ENCODE results near the gene GPR34. TPM values are rescaled to one million over a fixed set of nuclear protein-coding genes. Genes with fewer than 3 reads are reported as not detected.

The GPR34 gene
- polyA plus RNA-seq, 1 donor from 2014 or later, result not detected

DNA sequence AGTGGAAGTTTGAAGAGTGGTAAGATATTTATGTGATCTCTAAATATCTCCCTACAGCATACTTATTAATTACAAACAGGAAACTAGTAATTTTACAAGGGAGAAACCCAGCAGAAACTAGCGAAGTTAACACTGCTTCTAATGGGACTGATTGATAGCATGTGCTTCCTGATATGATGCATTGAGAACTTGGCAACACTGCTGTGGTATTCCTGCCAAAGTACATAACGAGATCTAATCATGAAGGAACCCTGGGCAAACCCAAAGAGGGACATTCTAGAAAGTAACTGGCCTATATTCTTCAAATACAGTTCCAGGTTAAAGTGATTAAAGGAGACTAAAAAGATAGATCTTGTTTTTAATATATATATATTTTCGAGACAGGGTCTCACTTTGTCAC is 4.6 kb upstream of the GPR34 start:
- Histone ChIP-seq H3K9ac (ENCODE audit: low read length) (no peak overlapping the region), H3K9me3 (ENCODE audit: low read length) (no peaks in the 10 kb centered on the region), H3K9me2 (ENCODE audit: insufficient read depth, low read length) (no peaks in the 10 kb centered on the region), H4K20me1 (ENCODE audit: insufficient read depth) (no peaks in the 10 kb centered on the region), H3K27ac (ENCODE audit: low read length) (no peak overlapping the region), H3K4me3 (ENCODE audit: low read length) (no peak overlapping the region), H2AFZ (ENCODE audit: low read depth, low read length) (no peak overlapping the region), H3F3A (ENCODE audit: insufficient read depth, low read length, poor library complexity, severe bottlenecking) (no peaks in the 10 kb centered on the region), H3K79me2 (replicated peaks; ENCODE audit: insufficient read depth, low read length) (no peaks in the 10 kb centered on the region), H3K27me3 (ENCODE audit: insufficient read depth, low read depth, low read length) (no peaks in the 10 kb centered on the region), H3K4me2 (ENCODE audit: low read length) (no peak overlapping the region), H3K36me3 (ENCODE audit: insufficient read depth, low read length) (no peaks in the 10 kb centered on the region)
- TF ChIP-seq RAD21 (conservative IDR thresholded peaks at IDR 0.05) (no peak), EP300 (conservative IDR thresholded peaks at IDR 0.05; ENCODE audit: poor library complexity, severe bottlenecking) (no peak), POLR2AphosphoS5 (IDR thresholded peaks at IDR 0.05) (no peak)
- TF ChIP-seq, protein P1, sequence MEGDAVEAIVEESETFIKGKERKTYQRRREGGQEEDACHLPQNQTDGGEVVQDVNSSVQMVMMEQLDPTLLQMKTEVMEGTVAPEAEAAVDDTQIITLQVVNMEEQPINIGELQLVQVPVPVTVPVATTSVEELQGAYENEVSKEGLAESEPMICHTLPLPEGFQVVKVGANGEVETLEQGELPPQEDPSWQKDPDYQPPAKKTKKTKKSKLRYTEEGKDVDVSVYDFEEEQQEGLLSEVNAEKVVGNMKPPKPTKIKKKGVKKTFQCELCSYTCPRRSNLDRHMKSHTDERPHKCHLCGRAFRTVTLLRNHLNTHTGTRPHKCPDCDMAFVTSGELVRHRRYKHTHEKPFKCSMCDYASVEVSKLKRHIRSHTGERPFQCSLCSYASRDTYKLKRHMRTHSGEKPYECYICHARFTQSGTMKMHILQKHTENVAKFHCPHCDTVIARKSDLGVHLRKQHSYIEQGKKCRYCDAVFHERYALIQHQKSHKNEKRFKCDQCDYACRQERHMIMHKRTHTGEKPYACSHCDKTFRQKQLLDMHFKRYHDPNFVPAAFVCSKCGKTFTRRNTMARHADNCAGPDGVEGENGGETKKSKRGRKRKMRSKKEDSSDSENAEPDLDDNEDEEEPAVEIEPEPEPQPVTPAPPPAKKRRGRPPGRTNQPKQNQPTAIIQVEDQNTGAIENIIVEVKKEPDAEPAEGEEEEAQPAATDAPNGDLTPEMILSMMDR (IDR thresholded peaks at IDR 0.05; ENCODE audit: poor library complexity, severe bottlenecking), result no peak

DNA sequence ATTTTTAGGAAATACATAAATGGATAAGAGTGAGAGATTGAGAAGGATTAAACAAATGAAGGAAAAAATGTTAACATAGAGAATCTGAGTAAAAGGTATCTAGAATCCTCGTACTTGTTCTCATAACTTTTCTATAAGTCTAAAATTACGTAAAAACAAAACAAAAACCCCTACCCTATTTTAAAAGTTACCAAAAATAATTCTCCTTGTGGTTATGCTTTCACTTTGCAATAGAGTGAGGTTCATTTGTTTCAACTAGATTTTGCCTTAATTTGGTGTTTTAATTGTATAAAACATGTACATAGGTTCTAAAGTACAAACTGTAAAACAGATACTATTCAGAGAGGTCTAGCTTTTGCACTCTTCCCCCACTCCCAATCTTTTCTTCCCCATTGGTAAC is 3.8 kb upstream of the GPR34 start:
- Histone ChIP-seq H2AFZ (ENCODE audit: low read depth, low read length) (no peak overlapping the region), H3K4me3 (ENCODE audit: low read length) (no peak overlapping the region), H3K27me3 (ENCODE audit: insufficient read depth, low read depth, low read length) (no peaks in the 10 kb centered on the region), H4K20me1 (ENCODE audit: insufficient read depth) (no peaks in the 10 kb centered on the region), H3K27ac (ENCODE audit: low read length) (no peak overlapping the region), H3F3A (ENCODE audit: insufficient read depth, low read length, poor library complexity, severe bottlenecking) (no peaks in the 10 kb centered on the region), H3K36me3 (ENCODE audit: insufficient read depth, low read length) (no peaks in the 10 kb centered on the region), H3K9me3 (ENCODE audit: low read length) (no peaks in the 10 kb centered on the region), H3K9me2 (ENCODE audit: insufficient read depth, low read length) (no peaks in the 10 kb centered on the region), H3K79me2 (replicated peaks; ENCODE audit: insufficient read depth, low read length) (no peaks in the 10 kb centered on the region), H3K4me2 (ENCODE audit: low read length) (no peak overlapping the region), H3K9ac (ENCODE audit: low read length) (no peak overlapping the region)
- TF ChIP-seq, protein P1 (IDR thresholded peaks at IDR 0.05; ENCODE audit: poor library complexity, severe bottlenecking), result no peak
- no peak for TF ChIP-seq TAF1 (IDR thresholded peaks at IDR 0.05; ENCODE audit: low read depth)
- TF ChIP-seq EZH2 (IDR thresholded peaks at IDR 0.05; ENCODE audit: borderline replicate concordance, insufficient read depth, low read length, poor library complexity, severe bottlenecking), result no peak
- TF ChIP-seq RAD21 (conservative IDR thresholded peaks at IDR 0.05), result no peak
- TF ChIP-seq MXI1 (conservative IDR thresholded peaks at IDR 0.05; ENCODE audit: poor library complexity, severe bottlenecking), result no peak
- TF ChIP-seq POLR2AphosphoS5 (IDR thresholded peaks at IDR 0.05), result no peak
- TF ChIP-seq, protein P2, sequence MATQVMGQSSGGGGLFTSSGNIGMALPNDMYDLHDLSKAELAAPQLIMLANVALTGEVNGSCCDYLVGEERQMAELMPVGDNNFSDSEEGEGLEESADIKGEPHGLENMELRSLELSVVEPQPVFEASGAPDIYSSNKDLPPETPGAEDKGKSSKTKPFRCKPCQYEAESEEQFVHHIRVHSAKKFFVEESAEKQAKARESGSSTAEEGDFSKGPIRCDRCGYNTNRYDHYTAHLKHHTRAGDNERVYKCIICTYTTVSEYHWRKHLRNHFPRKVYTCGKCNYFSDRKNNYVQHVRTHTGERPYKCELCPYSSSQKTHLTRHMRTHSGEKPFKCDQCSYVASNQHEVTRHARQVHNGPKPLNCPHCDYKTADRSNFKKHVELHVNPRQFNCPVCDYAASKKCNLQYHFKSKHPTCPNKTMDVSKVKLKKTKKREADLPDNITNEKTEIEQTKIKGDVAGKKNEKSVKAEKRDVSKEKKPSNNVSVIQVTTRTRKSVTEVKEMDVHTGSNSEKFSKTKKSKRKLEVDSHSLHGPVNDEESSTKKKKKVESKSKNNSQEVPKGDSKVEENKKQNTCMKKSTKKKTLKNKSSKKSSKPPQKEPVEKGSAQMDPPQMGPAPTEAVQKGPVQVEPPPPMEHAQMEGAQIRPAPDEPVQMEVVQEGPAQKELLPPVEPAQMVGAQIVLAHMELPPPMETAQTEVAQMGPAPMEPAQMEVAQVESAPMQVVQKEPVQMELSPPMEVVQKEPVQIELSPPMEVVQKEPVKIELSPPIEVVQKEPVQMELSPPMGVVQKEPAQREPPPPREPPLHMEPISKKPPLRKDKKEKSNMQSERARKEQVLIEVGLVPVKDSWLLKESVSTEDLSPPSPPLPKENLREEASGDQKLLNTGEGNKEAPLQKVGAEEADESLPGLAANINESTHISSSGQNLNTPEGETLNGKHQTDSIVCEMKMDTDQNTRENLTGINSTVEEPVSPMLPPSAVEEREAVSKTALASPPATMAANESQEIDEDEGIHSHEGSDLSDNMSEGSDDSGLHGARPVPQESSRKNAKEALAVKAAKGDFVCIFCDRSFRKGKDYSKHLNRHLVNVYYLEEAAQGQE (IDR thresholded peaks at IDR 0.05; ENCODE audit: borderline replicate concordance), result no peak
- no peak for TF ChIP-seq SMC3 (conservative IDR thresholded peaks at IDR 0.05; ENCODE audit: poor library complexity)
- TF ChIP-seq EP300 (conservative IDR thresholded peaks at IDR 0.05; ENCODE audit: poor library complexity, severe bottlenecking), result no peak
